Measurements from ENCODE around the gene PLLP.

DNA sequence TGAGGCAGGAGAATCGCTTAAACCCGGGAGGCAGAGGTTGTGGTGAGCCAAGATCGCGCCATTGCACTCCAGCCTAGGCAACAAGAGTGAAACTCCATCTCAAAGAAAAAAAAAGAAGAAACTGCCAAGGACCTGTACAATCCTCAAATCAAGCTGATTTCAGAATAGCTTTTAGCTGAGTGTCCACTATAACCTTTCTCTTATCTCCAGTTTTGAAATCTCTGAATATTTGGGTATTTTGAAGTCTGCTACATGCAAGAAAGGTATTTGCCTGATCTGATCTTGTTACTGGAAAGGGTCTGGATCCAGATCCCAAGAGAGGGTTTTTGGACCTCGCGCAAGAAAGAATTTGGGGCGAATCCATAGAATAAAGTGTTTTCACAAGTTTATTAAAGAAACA lies 58.5 kb downstream of the PLLP start:
- no peak for TF ChIP-seq EZH2 (IDR thresholded peaks at IDR 0.05; ENCODE audit: borderline replicate concordance, low read depth, low read length, severe bottlenecking)
- TF ChIP-seq, protein P1, sequence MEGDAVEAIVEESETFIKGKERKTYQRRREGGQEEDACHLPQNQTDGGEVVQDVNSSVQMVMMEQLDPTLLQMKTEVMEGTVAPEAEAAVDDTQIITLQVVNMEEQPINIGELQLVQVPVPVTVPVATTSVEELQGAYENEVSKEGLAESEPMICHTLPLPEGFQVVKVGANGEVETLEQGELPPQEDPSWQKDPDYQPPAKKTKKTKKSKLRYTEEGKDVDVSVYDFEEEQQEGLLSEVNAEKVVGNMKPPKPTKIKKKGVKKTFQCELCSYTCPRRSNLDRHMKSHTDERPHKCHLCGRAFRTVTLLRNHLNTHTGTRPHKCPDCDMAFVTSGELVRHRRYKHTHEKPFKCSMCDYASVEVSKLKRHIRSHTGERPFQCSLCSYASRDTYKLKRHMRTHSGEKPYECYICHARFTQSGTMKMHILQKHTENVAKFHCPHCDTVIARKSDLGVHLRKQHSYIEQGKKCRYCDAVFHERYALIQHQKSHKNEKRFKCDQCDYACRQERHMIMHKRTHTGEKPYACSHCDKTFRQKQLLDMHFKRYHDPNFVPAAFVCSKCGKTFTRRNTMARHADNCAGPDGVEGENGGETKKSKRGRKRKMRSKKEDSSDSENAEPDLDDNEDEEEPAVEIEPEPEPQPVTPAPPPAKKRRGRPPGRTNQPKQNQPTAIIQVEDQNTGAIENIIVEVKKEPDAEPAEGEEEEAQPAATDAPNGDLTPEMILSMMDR (IDR thresholded peaks at IDR 0.05; ENCODE audit: borderline replicate concordance, extremely low read depth, low read length, poor library complexity, severe bottlenecking), result no peak
